Duodenal mucosa (tissue), 2 donors: Measurements from ENCODE around the gene ARHGAP21.

Experiments
- H3K27ac ChIP-seq: one replicate; pipeline ENCODE4 v1.7.0; 2013; ENCODE audit warnings: low read depth, low read length
- H3K27me3 ChIP-seq, 2 donors: one replicate each; pipeline ENCODE4 v1.7.0; 2013; ENCODE audit warnings: low read length in 2 of 2, control low read depth in 1 of 2; ENCODE audit not compliant: insufficient read depth in 2 of 2, control insufficient read depth in 1 of 2
- H3K36me3 ChIP-seq, 2 donors: one replicate each; pipeline ENCODE4 v1.7.0; 2013; ENCODE audit warnings: low read length in 2 of 2, control low read depth in 1 of 2; ENCODE audit not compliant: insufficient read depth in 2 of 2, control insufficient read depth in 1 of 2
- H3K4me1 ChIP-seq, 2 donors: one replicate each; pipeline ENCODE4 v1.7.0; 2013; ENCODE audit warnings: low read length in 2 of 2, control low read depth in 1 of 2; ENCODE audit not compliant: insufficient read depth in 2 of 2, control insufficient read depth in 1 of 2
- H3K4me3 ChIP-seq, 2 donors: one replicate each; pipeline ENCODE4 v1.7.0; 2013; ENCODE audit warnings: low read length in 2 of 2, low read depth in 1 of 2
- H3K9ac ChIP-seq, 2 donors: one replicate each; pipeline ENCODE4 v1.7.0; 2013; ENCODE audit warnings: low read length in 2 of 2, low read depth in 1 of 2
- H3K9me3 ChIP-seq, 2 donors: one replicate each; pipeline ENCODE4 v1.7.0; 2013; ENCODE audit warnings: low read length in 2 of 2, control low read depth in 1 of 2; ENCODE audit not compliant: control insufficient read depth in 1 of 2

Gene ARHGAP21

GRCh38 chr10:24694086-24694485, 29.6 kb downstream of the ARHGAP21 start:
- H3K27me3 ChIP-seq, result no peaks in the 10 kb centered on the region
- no peaks in the 10 kb centered on the region for H3K9me3 ChIP-seq
- peaks cover 0 to 4% of the 10 kb centered on the region in 2 donors for H3K36me3 ChIP-seq
- H3K27ac ChIP-seq, result no peak overlapping the region
- H3K9ac ChIP-seq, result no peak overlapping the region
- peaks cover 0 to 3% of the 10 kb centered on the region in 2 donors for H3K4me1 ChIP-seq
- no peak overlapping the region for H3K4me3 ChIP-seq

- H3K27me3 ChIP-seq, result no peaks in the 10 kb centered on the region
- H3K36me3 ChIP-seq, result no peaks in the 10 kb centered on the region
- H3K4me3 ChIP-seq, result no peak overlapping the region
- H3K9me3 ChIP-seq, result no peaks in the 10 kb centered on the region
- no peak overlapping the region for H3K9ac ChIP-seq
- no peak overlapping the region for H3K27ac ChIP-seq
- peaks cover 0 to 3% of the 10 kb centered on the region in 2 donors for H3K4me1 ChIP-seq
Measured at GRCh38 chr10:24690961-24691512, 32.6 kb downstream of the ARHGAP21 start.

- Histone ChIP-seq H3K27ac (no peak overlapping the region), H3K4me1 (peaks cover 3 to 12% of the 10 kb centered on the region in 2 donors), H3K4me3 (no peak overlapping the region), H3K27me3 (no peaks in the 10 kb centered on the region), H3K9ac (no peak overlapping the region), H3K36me3 (no peaks in the 10 kb centered on the region), H3K9me3 (no peaks in the 10 kb centered on the region)
Measured at GRCh38 chr10:24685958-24686540, 37.6 kb downstream of the ARHGAP21 start.

GRCh38 chr10:24683554-24683953, 40.1 kb downstream of the ARHGAP21 start:
- peaks cover 3 to 17% of the 10 kb centered on the region in 2 donors for H3K4me1 ChIP-seq
- no peaks in the 10 kb centered on the region for H3K36me3 ChIP-seq
- H3K9ac ChIP-seq, result no peak overlapping the region
- no peak overlapping the region for H3K4me3 ChIP-seq
- H3K27ac ChIP-seq, result no peak overlapping the region
- H3K9me3 ChIP-seq, result peaks cover 4 to 7% of the 10 kb centered on the region in 2 donors
- H3K27me3 ChIP-seq, result no peaks in the 10 kb centered on the region

- no peak overlapping the region for H3K9ac ChIP-seq
- no peaks in the 10 kb centered on the region for H3K27me3 ChIP-seq
- H3K4me3 ChIP-seq, result no peak overlapping the region
- H3K9me3 ChIP-seq, result peaks cover 4 to 7% of the 10 kb centered on the region in 2 donors
- no peaks in the 10 kb centered on the region for H3K36me3 ChIP-seq
- H3K27ac ChIP-seq, result no peak overlapping the region
- H3K4me1 ChIP-seq, result peaks cover 3 to 17% of the 10 kb centered on the region in 2 donors
Measured at GRCh38 chr10:24681572-24682088, 42.1 kb downstream of the ARHGAP21 start.

GRCh38 chr10:24680647-24681524, 42.8 kb downstream of the ARHGAP21 start:
- no peak overlapping the region for H3K4me3 ChIP-seq
- peaks cover 3 to 17% of the 10 kb centered on the region in 2 donors for H3K4me1 ChIP-seq
- H3K36me3 ChIP-seq, result no peaks in the 10 kb centered on the region
- H3K9me3 ChIP-seq, result peaks cover 4 to 7% of the 10 kb centered on the region in 2 donors
- H3K27ac ChIP-seq, result no peak overlapping the region
- no peaks in the 10 kb centered on the region for H3K27me3 ChIP-seq
- H3K9ac ChIP-seq, result no peak overlapping the region

GRCh38 chr10:24678757-24679156, 44.9 kb downstream of the ARHGAP21 start:
- no peak overlapping the region for H3K27ac ChIP-seq
- H3K9me3 ChIP-seq, result peaks cover 4 to 7% of the 10 kb centered on the region in 2 donors
- no peak overlapping the region for H3K4me3 ChIP-seq
- no peaks in the 10 kb centered on the region for H3K27me3 ChIP-seq
- no peaks in the 10 kb centered on the region for H3K36me3 ChIP-seq
- H3K4me1 ChIP-seq, result peaks cover 3 to 17% of the 10 kb centered on the region in 2 donors
- no peak overlapping the region for H3K9ac ChIP-seq

- Histone ChIP-seq H3K9me3 (peaks cover 4 to 7% of the 10 kb centered on the region in 2 donors), H3K27me3 (no peaks in the 10 kb centered on the region), H3K4me3 (no peak overlapping the region), H3K4me1 (no peaks in the 10 kb centered on the region), H3K27ac (no peak overlapping the region), H3K9ac (no peak overlapping the region), H3K36me3 (no peaks in the 10 kb centered on the region)
Measured at GRCh38 chr10:24674892-24675632, 48.6 kb downstream of the ARHGAP21 start.

GRCh38 chr10:24670964-24671670, 52.6 kb downstream of the ARHGAP21 start:
- H3K9ac ChIP-seq, result no peak overlapping the region
- no peaks in the 10 kb centered on the region for H3K4me1 ChIP-seq
- peaks cover 0 to 9% of the 10 kb centered on the region in 2 donors for H3K36me3 ChIP-seq
- H3K27me3 ChIP-seq, result no peaks in the 10 kb centered on the region
- H3K4me3 ChIP-seq, result no peak overlapping the region
- H3K27ac ChIP-seq, result no peak overlapping the region
- no peaks in the 10 kb centered on the region for H3K9me3 ChIP-seq
